Panc1 (cell line): Measurements from ENCODE around the gene HCRTR1. TPM values are rescaled to one million over a fixed set of nuclear protein-coding genes. Genes with fewer than 3 reads are reported as not detected.

ENCODE experiments used
- ATAC-seq: fragments of 200-7000 bp; cut with Tn5 transposase; 2 replicates; pipeline ENCODE4 v1.9.1; 2020; ENCODE audit warnings: mild to moderate bottlenecking, moderate library complexity
- BruUV-seq: library from RNA; stranded (reverse); fragments of 400-500 nt; replicated peaks from 2 replicates; lab custom pipeline; 2021; lab: Mats Ljungman, UMichigan
- CTCF ChIA-PET: fragments of 300-600 bp; sonication (Branson Sonifier 250); formaldehyde crosslinking; loops from one replicate; lab custom pipeline; 2022; ENCODE audit warnings: antibody characterized with exemption; lab: Charles Lee
- POLR2A ChIA-PET: fragments of 300-600 bp; sonication (Branson Sonifier 250); formaldehyde crosslinking; loops from one replicate; lab custom pipeline; 2022; ENCODE audit warnings: antibody characterized with exemption; lab: Charles Lee
- DNase-seq: peaks from one replicate; pipeline ENCODE4 v3.0.0-alpha.2; 2010; ENCODE audit warnings: low read depth, low spot score
- H3K27ac ChIP-seq: 2 replicates; pipeline ENCODE4 v1.5.1; 2011; ENCODE audit warnings: mild to moderate bottlenecking, low read length, inconsistent platforms
- H3K27me3 ChIP-seq: fragments of 200-500 bp; sonication (Bioruptor generic); 2 replicates; pipeline ENCODE4 v1.6.0; 2014; ENCODE audit warnings: low read length, inconsistent platforms; ENCODE audit not compliant: control insufficient read depth, insufficient read depth
- H3K36me3 ChIP-seq: fragments of 200-500 bp; sonication (Bioruptor generic); 2 replicates; pipeline ENCODE4 v1.5.1; 2014; ENCODE audit warnings: inconsistent platforms, mild to moderate bottlenecking, low read length, moderate library complexity; ENCODE audit not compliant: control insufficient read depth, insufficient read depth
- H3K4me1 ChIP-seq: 2 replicates; pipeline ENCODE4 v1.5.1; 2011; ENCODE audit warnings: inconsistent platforms, mild to moderate bottlenecking, low read length, moderate library complexity; ENCODE audit not compliant: control insufficient read depth, insufficient read depth
- H3K4me3 ChIP-seq, 2 experiments: 2 replicates each; pipeline ENCODE4 v1.5.1; 2011 to 2012; ENCODE audit warnings: low read depth in 2 of 2, low read length in 2 of 2, mild to moderate bottlenecking in 2 of 2, inconsistent platforms in 1 of 2, moderate library complexity in 1 of 2
- H3K9me3 ChIP-seq: fragments of 200-500 bp; sonication (Bioruptor generic); 2 replicates; pipeline ENCODE4 v1.5.1; 2014; ENCODE audit warnings: low read depth, mild to moderate bottlenecking, inconsistent platforms, low read length, moderate library complexity; ENCODE audit not compliant: control insufficient read depth, insufficient read depth
- POLR2AphosphoS5 ChIP-seq: IDR thresholded peaks from 2 replicates; pipeline ENCODE4 v1.6.1; 2012; ENCODE audit warnings: mild to moderate bottlenecking, low read depth, low read length, moderate library complexity
- REST ChIP-seq, 2 experiments: IDR thresholded peaks; 2 replicates each; pipeline ENCODE4 v1.6.1; 2011 to 2012; ENCODE audit warnings: low read depth in 2 of 2, control low read depth in 1 of 2, low read length in 1 of 2, mild to moderate bottlenecking in 1 of 2, moderate library complexity in 1 of 2; ENCODE audit not compliant: insufficient read depth in 1 of 2
- SIN3A ChIP-seq: IDR thresholded peaks from 2 replicates; pipeline ENCODE4 v1.6.1; 2012; ENCODE audit warnings: low read depth, mild to moderate bottlenecking, low read length, moderate library complexity, borderline replicate concordance; ENCODE audit not compliant: insufficient read depth
- TCF7L2 ChIP-seq: IDR thresholded peaks from 2 replicates; pipeline ENCODE4 v1.6.1; 2011; ENCODE audit warnings: mild to moderate bottlenecking, low read depth, low read length, inconsistent platforms
- in situ Hi-C: cut with HindIII; loops from 2 replicates; pipeline ENCODE4 v1.10.0; 2016; ENCODE audit warnings: low sequenced_read_pairs, low pct_unique_long_range_greater_than_20kb
- intact Hi-C: fragments of 100-400 bp; cut with micrococcal nuclease; formaldehyde crosslinking; loops from one replicate; pipeline ENCODE4 v1.10.0; 2022; ENCODE audit not compliant: unreplicated experiment
- total RNA-seq: library from RNA; stranded (reverse); gene quantifications from one replicate; pipeline ENCODE4 v1.2.1, GENCODE V29; 2021; ENCODE audit not compliant: unreplicated experiment
- TF ChIP-seq, protein P1 (sequence below): fragments of 450-650 bp; IDR thresholded peaks from 2 replicates; pipeline ENCODE4 v1.5.1; 2017; ENCODE audit warnings: mild to moderate bottlenecking

Gene HCRTR1
- total RNA-seq, 1 experiment from 2014 or later: 0.18 TPM

DNA sequence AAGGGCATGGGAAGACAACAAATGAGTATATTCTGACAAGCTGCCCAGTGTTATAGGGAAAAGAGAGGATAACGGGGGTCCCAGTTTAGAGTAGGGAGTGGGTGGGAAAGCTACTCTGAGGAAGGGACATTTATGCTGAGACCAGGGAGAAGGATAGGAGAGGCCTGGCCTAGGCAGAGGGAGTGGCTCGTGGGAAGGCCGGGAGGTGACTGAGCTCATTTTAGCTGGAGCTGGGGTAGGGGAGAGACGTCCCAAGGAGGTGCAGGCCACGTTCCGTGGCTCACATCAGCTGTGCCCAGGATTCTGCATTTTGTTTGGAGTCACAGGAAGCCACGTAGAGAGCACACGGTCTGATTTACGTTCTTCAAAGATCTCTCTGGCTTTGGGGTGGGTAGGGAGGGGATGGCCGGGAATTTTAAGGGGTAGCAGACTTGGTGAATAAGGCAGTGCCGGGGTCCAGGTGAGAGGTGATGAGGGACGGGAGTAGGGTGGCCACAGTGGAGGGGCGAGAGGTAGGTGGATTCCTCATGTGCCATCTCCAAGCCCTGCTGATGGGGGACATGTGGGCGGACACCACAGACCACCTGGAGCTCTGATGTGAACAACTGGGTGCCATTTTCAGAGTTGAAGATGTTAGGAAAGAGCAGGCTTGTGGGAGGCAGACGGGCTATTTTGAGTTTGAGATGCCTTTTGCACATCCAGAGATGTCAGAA, 36.4 kb upstream of the HCRTR1 start:
- intact Hi-C loops: no loop called here
- POLR2A ChIA-PET: no interaction called here

More for the DNA sequence above, 36.4 kb upstream of the HCRTR1 start:
- H3K27me3 ChIP-seq: no peaks in the 10 kb centered on the region
- H3K36me3 ChIP-seq: peaks cover 4% of the 10 kb centered on the region; the same call in 1 of the 2 replicates
- H3K9me3 ChIP-seq: no peaks in the 10 kb centered on the region
- TF ChIP-seq POLR2AphosphoS5 (no peak), SIN3A (no peak), TCF7L2 (no peak), REST (IDR thresholded peaks at IDR 0.05; ENCODE audit: insufficient read depth in 1 of 2, low read depth in 2 of 2, low read length in 1 of 2) (no peak)
- TF ChIP-seq, protein P1, sequence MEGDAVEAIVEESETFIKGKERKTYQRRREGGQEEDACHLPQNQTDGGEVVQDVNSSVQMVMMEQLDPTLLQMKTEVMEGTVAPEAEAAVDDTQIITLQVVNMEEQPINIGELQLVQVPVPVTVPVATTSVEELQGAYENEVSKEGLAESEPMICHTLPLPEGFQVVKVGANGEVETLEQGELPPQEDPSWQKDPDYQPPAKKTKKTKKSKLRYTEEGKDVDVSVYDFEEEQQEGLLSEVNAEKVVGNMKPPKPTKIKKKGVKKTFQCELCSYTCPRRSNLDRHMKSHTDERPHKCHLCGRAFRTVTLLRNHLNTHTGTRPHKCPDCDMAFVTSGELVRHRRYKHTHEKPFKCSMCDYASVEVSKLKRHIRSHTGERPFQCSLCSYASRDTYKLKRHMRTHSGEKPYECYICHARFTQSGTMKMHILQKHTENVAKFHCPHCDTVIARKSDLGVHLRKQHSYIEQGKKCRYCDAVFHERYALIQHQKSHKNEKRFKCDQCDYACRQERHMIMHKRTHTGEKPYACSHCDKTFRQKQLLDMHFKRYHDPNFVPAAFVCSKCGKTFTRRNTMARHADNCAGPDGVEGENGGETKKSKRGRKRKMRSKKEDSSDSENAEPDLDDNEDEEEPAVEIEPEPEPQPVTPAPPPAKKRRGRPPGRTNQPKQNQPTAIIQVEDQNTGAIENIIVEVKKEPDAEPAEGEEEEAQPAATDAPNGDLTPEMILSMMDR: no peak
- CTCF ChIA-PET: interaction anchor here (0.6 to 1.1 kb wide), 2 partner anchors 38 to 116 kb away, joined by 3 read pairs; no protein-coding TSS in a partner anchor
- H3K27ac ChIP-seq: peak overlapping the region; percentile 65
- H3K4me3 ChIP-seq: no peak overlapping the region
- H3K4me1 ChIP-seq: peaks cover 45% of the 10 kb centered on the region
- no TSS peak for BruUV-seq
- ATAC-seq: no peak
- in situ Hi-C loops: no loop called here
- DNase-seq: no peak
